Hepatocyte (in vitro differentiated cells): Measurements from ENCODE around the gene SLC6A7. TPM values are rescaled to one million over a fixed set of nuclear protein-coding genes. Genes with fewer than 3 reads are reported as not detected.

ENCODE experiments used
- DNase-seq: peaks from one replicate; pipeline ENCODE4 v3.0.0-alpha.2; 2016; ENCODE audit warnings: low spot score
- H2AFZ ChIP-seq: fragments of 200-600 bp; sonication (generic); 2 replicates; pipeline ENCODE4 v1.6.0; 2016; ENCODE audit warnings: antibody characterized with exemption, mild to moderate bottlenecking
- H3K27ac ChIP-seq: fragments of 200-600 bp; sonication (generic); 2 replicates; pipeline ENCODE4 v1.5.1; 2016; ENCODE audit warnings: mild to moderate bottlenecking
- H3K27me3 ChIP-seq: fragments of 200-600 bp; sonication (generic); 2 replicates; pipeline ENCODE4 v1.6.1; 2016
- H3K36me3 ChIP-seq: fragments of 200-600 bp; sonication (generic); replicated peaks from 2 replicates; pipeline ENCODE4 v1.5.1; 2016; ENCODE audit warnings: low read depth; ENCODE audit not compliant: insufficient read depth
- H3K4me1 ChIP-seq: fragments of 200-600 bp; sonication (generic); 2 replicates; pipeline ENCODE4 v1.5.1; 2016; ENCODE audit warnings: mild to moderate bottlenecking, moderate library complexity; ENCODE audit not compliant: insufficient read depth
- H3K4me2 ChIP-seq: fragments of 200-600 bp; sonication (generic); 2 replicates; pipeline ENCODE4 v1.6.0; 2016
- H3K4me3 ChIP-seq: fragments of 200-600 bp; sonication (generic); 2 replicates; pipeline ENCODE4 v1.5.1; 2016; ENCODE audit warnings: mild to moderate bottlenecking
- H3K79me2 ChIP-seq: fragments of 200-600 bp; sonication (generic); 2 replicates; pipeline ENCODE4 v1.6.0; 2017; ENCODE audit warnings: mild to moderate bottlenecking
- H3K9me2 ChIP-seq: fragments of 200-600 bp; sonication (generic); replicated peaks from 2 replicates; pipeline ENCODE4 v1.6.0; 2017; ENCODE audit warnings: mild to moderate bottlenecking; ENCODE audit not compliant: insufficient read depth
- H3K9me3 ChIP-seq: fragments of 200-600 bp; sonication (generic); 2 replicates; pipeline ENCODE4 v1.5.1; 2016; ENCODE audit warnings: low read depth, mild to moderate bottlenecking
- H4K20me1 ChIP-seq: fragments of 200-600 bp; sonication (generic); 2 replicates; pipeline ENCODE4 v1.6.0; 2016; ENCODE audit warnings: mild to moderate bottlenecking; ENCODE audit not compliant: insufficient read depth, poor library complexity, severe bottlenecking
- CTCF ChIP-seq: fragments of 200-600 bp; sonication (generic); IDR thresholded peaks from 2 replicates; pipeline ENCODE4 v1.5.1; 2016; ENCODE audit warnings: antibody characterized with exemption, mild to moderate bottlenecking; ENCODE audit not compliant: poor library complexity
- EZH2 ChIP-seq: fragments of 200-600 bp; sonication (generic); IDR thresholded peaks from 2 replicates; pipeline ENCODE4 v1.6.1; 2016; ENCODE audit warnings: antibody characterized with exemption, mild to moderate bottlenecking, borderline replicate concordance
- EZH2phosphoT487 ChIP-seq: fragments of 200-600 bp; sonication (generic); IDR thresholded peaks from one replicate; pipeline ENCODE4 v1.6.1; 2018; ENCODE audit warnings: antibody characterized with exemption, mild to moderate bottlenecking, low read depth, moderate library complexity; ENCODE audit not compliant: unreplicated experiment, severe bottlenecking
- WGBS: methylation state at CpG from one replicate; pipeline ENCODE4 v1.1.6; 2016; ENCODE audit warnings: low lambda C conversion rate; ENCODE audit errors: missing lambda C conversion rate; 5-methylcytosine and 5-hydroxymethylcytosine counted together
- polyA plus RNA-seq: library from polyadenylated mRNA; unstranded; fragments of >200 nt; fragmentation: Nextera tagmentation; extraction: Ambion mirVana; gene quantifications from 2 replicates; pipeline ENCODE4 v1.2.1, GENCODE V29; 2016
- total RNA-seq: library from RNA; depleted of rRNA; stranded (reverse); fragments of >200 nt; gene quantifications from 2 replicates; pipeline ENCODE4 v1.2.3, GENCODE V29; 2014

Gene SLC6A7
- total and polyA plus RNA-seq, 2 experiments from 2014 or later, result 0.39 to 1.1 TPM

GRCh38 chr5:150149618-150150017, 40.2 kb upstream of the SLC6A7 start:
- Histone ChIP-seq H3K9me3 (no peaks in the 10 kb centered on the region), H3K79me2 (peaks cover 90% of the 10 kb centered on the region), H3K27me3 (no peaks in the 10 kb centered on the region), H3K27ac (no peak overlapping the region), H3K36me3 (no peaks in the 10 kb centered on the region), H3K4me2 (no peak overlapping the region), H3K4me3 (no peak overlapping the region), H4K20me1 (peaks cover 3% of the 10 kb centered on the region), H3K9me2 (no peaks in the 10 kb centered on the region), H2AFZ (no peak overlapping the region), H3K4me1 (peaks cover 50% of the 10 kb centered on the region)
- no peak for TF ChIP-seq CTCF
- no peak for DNase-seq

GRCh38 chr5:150152636-150153462, 37.0 kb upstream of the SLC6A7 start:
- H3K9me3 ChIP-seq, result no peaks in the 10 kb centered on the region
- H3K36me3 ChIP-seq, result no peaks in the 10 kb centered on the region
- no peaks in the 10 kb centered on the region for H3K27me3 ChIP-seq
- no peak for DNase-seq
- H3K79me2 ChIP-seq, result peaks cover 67% of the 10 kb centered on the region
- H3K4me1 ChIP-seq, result peaks cover 31% of the 10 kb centered on the region
- TF ChIP-seq EZH2 (no peak), CTCF (no peak), EZH2phosphoT487 (no peak)
- 58% methylated on average over 12 of the region's 12 CpGs for WGBS
- peak overlapping the region; percentile 97 for H3K27ac ChIP-seq
- no peak overlapping the region for H3K4me3 ChIP-seq
- H4K20me1 ChIP-seq, result peaks cover 3% of the 10 kb centered on the region
- peak overlapping the region; percentile 75 for H3K4me2 ChIP-seq
- no peak overlapping the region for H2AFZ ChIP-seq
- H3K9me2 ChIP-seq, result no peaks in the 10 kb centered on the region

- Histone ChIP-seq H4K20me1 (peaks cover 3% of the 10 kb centered on the region), H3K4me3 (no peak overlapping the region)
- WGBS, result 56% methylated on average over 2 of the region's 2 CpGs
Observed at GRCh38 chr5:150153483-150153882, 36.4 kb upstream of the SLC6A7 start.

More at GRCh38 chr5:150153483-150153882, 36.4 kb upstream of the SLC6A7 start:
- Histone ChIP-seq H2AFZ (no peak overlapping the region), H3K79me2 (peaks cover 60% of the 10 kb centered on the region), H3K4me1 (peaks cover 36% of the 10 kb centered on the region), H3K9me3 (no peaks in the 10 kb centered on the region), H3K27me3 (no peaks in the 10 kb centered on the region), H3K4me2 (peak overlapping the region; percentile 75), H3K36me3 (no peaks in the 10 kb centered on the region), H3K27ac (peak overlapping the region; percentile 97), H3K9me2 (no peaks in the 10 kb centered on the region)
- no peak for DNase-seq
- TF ChIP-seq EZH2phosphoT487, result no peak
- no peak for TF ChIP-seq CTCF
- no peak for TF ChIP-seq EZH2
